Suppressor macrophage treated with lipopolysaccharide for 1 hour (primary cell): ENCODE results near the gene DNMT3A.

ENCODE experiments used
- DNase-seq, 3 donors: peaks; one replicate each; pipeline ENCODE4 v3.0.0-alpha.2; 2020 to 2022

Gene DNMT3A

GRCh38 chr2:25342372-25343186 lies 854 bp upstream of the DNMT3A start:
- peak; percentile 84 to 92 (median 85) for DNase-seq

- peak in 2 of 3 donors; percentile 26 to 63 for DNase-seq
Observed at GRCh38 chr2:25341011-25341727, 556 bp downstream of the DNMT3A start.

- peak in 1 of 3 donors; percentile 37 for DNase-seq
Observed at GRCh38 chr2:25340181-25340921, 1.4 kb downstream of the DNMT3A start.

DNA sequence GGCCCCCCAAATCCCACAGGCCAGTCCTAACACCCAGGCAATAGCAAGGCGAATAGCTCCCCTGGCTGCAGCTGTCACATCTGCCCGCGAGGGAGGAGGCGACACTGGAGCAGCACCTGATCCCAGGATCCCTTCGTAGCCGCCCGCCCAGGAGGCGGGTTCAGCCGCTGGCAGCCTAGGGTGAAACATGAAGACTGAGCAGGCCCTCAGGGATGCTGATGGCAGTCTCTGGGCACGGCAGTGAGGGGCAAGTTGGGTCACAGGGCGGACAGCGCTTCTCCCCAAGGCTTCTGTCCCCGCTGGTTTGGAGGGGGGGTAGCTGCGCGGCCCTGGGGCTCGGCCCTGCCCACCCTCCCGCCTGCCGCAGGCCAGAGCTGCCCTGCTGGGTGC lies 1.9 kb downstream of the DNMT3A start:
- DNase-seq = no peak

DNA sequence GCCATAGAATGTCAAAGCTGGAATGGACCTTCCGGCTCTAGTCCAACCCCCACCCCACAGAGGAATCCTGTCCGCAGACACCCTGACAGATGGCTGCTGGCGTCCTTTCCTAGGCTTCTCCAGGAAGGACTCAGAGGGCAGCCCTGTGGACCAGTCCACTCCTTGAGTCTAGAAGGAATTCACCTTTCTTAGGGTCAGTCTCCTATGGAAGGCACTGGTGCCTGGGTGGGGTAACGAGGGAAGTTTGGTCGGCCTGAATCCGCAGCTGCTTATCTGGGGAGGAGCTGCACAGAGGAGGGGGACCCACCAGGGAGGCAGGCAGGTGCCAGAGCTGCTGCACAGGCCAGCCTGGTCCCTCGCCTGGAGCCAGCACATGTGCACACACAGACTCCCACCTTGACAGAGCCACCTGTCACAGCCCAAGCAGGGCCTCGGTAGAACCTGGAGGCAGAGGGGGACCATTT lies 2.5 kb downstream of the DNMT3A start:
- no peak for DNase-seq

GRCh38 chr2:25338401-25338800 lies 3.3 kb downstream of the DNMT3A start:
- no peak for DNase-seq

GRCh38 chr2:25337891-25338290 lies 3.8 kb downstream of the DNMT3A start:
- no peak for DNase-seq

DNA sequence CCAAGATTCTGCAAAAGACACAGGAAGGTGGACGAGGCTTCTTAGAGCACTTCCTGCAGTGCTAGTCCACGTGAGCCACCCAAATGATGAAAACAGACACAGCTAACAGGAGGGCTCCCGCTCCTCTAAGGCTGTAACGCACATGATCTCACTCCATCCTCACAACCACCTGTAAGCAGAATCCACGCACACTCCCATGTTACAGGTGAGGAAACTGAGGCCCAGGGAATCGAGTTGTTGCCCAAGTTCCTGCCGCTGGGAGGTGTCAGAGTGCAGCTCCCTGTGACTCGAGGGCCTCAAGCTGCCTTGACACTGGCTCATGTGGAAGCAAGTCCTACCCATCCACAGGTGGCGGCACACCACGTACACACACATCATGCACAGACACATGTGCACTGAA lies 4.4 kb downstream of the DNMT3A start:
- no peak for DNase-seq

DNA sequence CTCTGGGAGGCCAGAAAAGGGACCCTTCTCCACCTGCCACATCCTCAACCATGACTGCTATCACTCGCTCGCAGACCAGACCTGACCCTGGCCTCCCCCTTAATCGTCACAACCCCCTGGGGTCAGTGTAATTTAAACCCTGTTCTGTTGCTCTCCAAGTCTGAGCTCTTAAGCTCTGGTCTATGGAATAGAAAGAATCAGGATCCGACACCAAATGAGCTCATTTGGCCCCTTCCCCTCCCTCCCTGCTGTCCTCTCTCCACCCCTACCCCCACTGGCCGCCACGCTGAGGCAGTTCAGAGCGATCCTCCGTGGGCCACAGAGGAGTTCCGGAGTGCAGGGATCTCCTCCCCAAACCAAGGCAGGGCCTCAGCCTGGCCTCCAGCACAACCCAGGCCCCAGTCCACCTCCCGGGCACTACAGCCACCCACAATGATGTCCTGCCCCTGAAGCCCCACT lies 5.3 kb downstream of the DNMT3A start:
- no peak for DNase-seq

GRCh38 chr2:25335971-25336370 lies 5.8 kb downstream of the DNMT3A start:
- no peak for DNase-seq

DNA sequence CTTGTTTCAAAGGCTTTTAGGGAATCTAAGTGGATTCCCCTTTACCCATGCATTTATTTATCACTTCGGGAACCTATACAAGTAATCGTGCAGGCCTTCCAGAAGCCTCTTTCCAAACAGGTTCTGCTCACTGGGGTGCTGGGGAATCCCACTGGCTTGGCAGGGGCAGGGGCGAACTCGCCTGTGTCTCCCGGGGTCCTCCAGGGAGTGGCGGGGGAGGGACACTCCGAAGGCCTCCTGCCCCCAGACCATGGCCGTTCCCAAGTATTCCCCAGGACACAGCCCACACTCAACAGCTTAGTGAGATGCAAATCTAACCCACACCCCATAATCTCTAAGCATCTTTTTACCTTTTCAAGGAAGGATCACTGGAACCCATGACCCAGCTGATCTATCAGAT lies 6.5 kb downstream of the DNMT3A start:
- DNase-seq = no peak

- no peak for DNase-seq
Observed at GRCh38 chr2:25334482-25334881, 7.2 kb downstream of the DNMT3A start.

- no peak for DNase-seq
Observed at GRCh38 chr2:25333981-25334380, 7.7 kb downstream of the DNMT3A start.

DNA sequence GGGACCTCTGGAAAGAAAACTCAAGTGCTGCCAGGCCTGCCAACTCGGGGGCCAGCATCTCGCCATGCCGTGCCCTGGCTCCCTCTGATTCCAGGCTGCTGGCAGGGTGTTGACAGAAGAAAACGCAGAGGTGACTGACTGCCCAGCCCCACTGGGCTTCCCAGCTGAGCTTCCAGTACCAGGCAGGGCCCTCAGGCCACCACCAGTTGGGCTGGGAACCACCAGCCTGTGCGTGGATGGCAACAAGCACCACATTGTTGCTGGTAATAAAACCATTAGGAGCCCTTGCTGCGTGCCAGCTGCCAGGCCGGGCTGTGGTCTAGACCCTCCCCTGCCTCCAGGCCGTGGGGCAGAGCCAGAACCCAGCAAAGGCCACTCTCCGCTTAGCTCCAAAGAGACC lies 9.2 kb downstream of the DNMT3A start:
- DNase-seq = no peak

DNA sequence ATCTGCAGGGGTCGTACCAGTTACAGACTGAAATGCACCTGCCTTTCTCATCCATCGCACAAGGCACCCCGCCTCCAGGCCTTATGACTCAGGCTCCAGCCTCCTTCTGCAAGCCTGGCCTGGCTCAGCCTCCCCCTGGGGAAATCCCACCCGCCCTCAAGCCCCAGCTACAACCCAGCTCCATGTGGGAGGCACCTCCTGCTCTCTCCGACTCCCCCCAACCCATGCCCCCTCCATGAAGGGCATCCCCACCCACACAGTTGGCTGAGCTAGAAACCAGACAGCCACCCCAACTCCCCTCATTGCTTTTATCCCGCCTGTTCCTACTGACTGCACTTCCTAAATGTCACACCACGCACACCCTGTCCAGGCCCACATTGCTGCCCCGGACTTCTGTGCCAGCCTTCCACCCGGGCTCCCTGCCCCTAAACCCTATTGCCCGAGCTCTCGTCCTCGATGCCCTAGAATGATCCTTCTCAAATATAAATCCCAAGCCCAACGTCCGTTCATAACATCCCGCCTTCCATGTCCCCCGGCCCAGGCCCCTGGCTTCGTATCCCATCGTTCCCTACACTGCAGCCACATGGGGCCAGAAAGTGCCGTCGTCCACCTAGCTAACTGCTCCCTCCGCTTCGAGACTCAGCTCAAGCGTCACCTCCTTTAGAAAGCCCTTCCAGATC lies 9.9 kb downstream of the DNMT3A start:
- DNase-seq = peak; percentile 67 to 79 (median 69)

DNA sequence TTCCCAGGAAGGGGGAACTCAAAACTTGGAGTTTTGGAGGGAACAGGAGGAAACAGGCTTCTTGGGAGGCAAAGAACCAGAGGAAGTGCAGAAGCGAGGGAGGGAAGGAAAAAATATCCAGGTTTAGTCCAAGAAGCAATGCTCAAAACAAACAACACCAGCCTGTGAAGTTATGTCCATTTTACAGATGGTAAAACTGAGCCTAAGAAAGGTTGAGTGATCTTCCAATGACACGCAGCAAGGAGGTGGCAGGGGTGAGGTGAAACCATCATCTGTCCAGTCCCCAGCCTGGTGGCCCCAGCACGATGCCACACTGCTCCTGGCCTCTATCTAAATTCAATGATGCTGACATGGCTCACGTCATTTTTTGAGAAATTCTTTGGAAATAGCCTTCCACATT lies 10.8 kb downstream of the DNMT3A start:
- no peak for DNase-seq

- no peak for DNase-seq
Observed at GRCh38 chr2:25330273-25330672, 11.5 kb downstream of the DNMT3A start.

DNA sequence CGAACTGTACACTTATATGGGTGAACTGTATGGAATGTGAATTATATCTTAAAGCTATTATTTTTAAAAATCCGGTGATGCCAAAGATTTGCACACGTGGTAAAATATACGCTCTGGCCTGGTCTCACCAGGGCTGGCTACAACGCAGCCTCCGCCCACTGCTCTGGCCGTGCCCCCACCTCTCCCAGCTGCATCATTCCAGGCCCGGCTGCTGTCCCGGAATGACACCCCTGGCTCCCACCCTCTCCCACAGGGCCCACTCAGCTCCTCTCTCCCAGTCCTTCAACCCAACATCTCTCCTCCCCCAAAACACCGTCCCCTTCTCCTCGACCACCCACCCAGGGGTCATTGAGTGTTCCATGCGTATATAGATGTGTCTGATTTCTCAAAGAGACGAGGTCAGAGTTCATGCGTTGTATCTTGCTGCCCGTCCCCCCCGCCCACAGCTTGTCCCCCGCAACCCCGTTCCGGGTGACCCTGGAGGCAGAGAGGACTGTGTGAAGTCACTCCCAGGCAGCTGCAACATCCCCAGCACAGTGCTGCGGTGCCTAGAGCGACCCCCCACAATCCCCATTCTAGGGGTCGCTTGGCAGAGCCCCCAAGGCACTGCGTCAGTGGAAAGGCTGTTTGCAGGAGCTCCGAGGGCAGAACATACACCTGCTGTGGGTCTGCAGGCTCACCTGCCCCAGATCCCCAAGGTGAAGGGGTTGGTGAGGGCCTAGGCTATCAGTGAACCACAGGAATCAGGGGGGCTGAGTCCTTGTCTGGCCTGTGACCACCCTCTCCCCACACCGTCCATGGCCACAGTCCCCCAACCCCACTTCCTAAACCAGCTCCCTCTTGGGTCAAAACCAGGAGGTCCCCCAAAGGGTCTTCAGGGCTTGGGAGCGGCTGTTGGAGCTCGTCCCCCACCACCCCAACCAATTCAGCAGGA lies 13.3 kb downstream of the DNMT3A start:
- no peak for DNase-seq

GRCh38 chr2:25326326-25327013 lies 15.3 kb downstream of the DNMT3A start:
- DNase-seq = no peak

DNA sequence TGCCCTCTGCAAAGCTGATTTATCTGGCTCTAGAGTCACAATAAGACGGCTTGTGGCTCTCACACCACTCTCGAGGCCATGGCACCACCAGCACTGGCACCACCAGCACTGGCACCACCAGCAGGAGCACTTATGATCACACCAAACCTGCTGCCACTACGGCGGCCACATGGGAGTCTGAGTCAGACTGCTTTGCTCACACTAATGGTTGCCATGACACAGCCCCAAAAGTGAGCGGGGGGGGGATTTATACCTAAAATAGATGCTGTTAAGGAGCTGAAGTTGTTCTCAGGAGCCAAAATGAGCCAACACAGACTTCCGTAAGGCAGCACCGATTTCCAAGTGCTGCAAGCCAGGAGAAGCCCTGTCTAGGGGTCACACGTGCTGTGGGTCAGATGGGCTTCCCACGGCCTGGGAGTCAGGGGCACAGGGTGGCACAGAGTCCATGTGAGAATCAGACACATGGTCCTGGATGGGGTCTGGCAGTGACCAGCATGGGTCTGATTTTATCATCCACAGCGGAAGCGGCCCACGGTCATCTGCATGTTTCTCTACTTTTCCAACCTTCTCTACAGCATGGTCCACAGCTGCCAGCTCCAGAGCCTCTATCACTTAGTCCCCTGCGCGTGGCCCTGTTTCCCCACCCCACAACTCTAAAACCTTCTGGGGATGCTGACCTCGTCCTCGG lies 16.7 kb downstream of the DNMT3A start:
- DNase-seq = no peak
